ENCODE results near the gene GCKR.

GRCh38 chr2:27518113-27518781 lies 21.6 kb downstream of the GCKR start:
- TF ChIP-seq POLR2A (IDR thresholded peaks at IDR 0.05; ENCODE audit: low read length) (no peak), GATA1 (IDR thresholded peaks at IDR 0.05; ENCODE audit: low read depth, low read length) (no peak)

Data from erythroblast (primary cell).